K562 (cell line): ENCODE measurements around the gene CLCN2.

Experiments used
- CTCF ChIP-seq, 3 experiments: IDR thresholded peaks in 2 of 3; conservative IDR thresholded peaks in 1 of 3; 2 replicates each; pipeline ENCODE4 v1.5.1; 2011 to 2012; ENCODE audit warnings: low read length in 3 of 3, mild to moderate bottlenecking in 3 of 3, control low read depth in 2 of 3, improper control_type of control experiment in 1 of 3, inconsistent platforms in 1 of 3, low read depth in 1 of 3, mixed read lengths in 1 of 3, moderate library complexity in 1 of 3; ENCODE audit not compliant: insufficient read depth in 2 of 3
- ELK3 ChIP-seq: fragments of 450-650 bp; formaldehyde crosslinking; IDR thresholded peaks from 2 replicates; pipeline ENCODE4 v1.4.0; 2020; ENCODE audit warnings: mild to moderate bottlenecking
- ERF ChIP-seq: fragments of 450-650 bp; formaldehyde crosslinking; IDR thresholded peaks from 2 replicates; pipeline ENCODE4 v1.4.0; 2020; ENCODE audit warnings: mild to moderate bottlenecking, mixed read lengths
- ETV6 ChIP-seq, 3 experiments: fragments of 150-350 bp in 1 of 3; sonication (generic) in 1 of 3; formaldehyde crosslinking in 1 of 3; IDR thresholded peaks; 2 replicates each; pipeline versions ENCODE4 v1.6.1 to v1.8.0; 2014 to 2022; ENCODE audit warnings: borderline replicate concordance in 2 of 3, low read depth in 2 of 3, antibody characterized with exemption in 1 of 3, low read length in 1 of 3, mild to moderate bottlenecking in 1 of 3, missing genetic modification reagents in 1 of 3
- NR1H2 ChIP-seq: sonication (generic); formaldehyde crosslinking; IDR thresholded peaks from 2 replicates; pipeline ENCODE4 v1.4.0; 2020; ENCODE audit warnings: mild to moderate bottlenecking, missing genetic modification reagents
- POLR2AphosphoS5 ChIP-seq: IDR thresholded peaks from 2 replicates; pipeline ENCODE4 v1.6.1; 2011; ENCODE audit warnings: mild to moderate bottlenecking, low read depth, low read length, moderate library complexity; ENCODE audit not compliant: control insufficient read depth, insufficient read depth
- RNF2 ChIP-seq: sonication (generic); IDR thresholded peaks from 2 replicates; pipeline ENCODE4 v1.6.1; 2016
- TEAD4 ChIP-seq, 2 experiments: sonication (generic) in 1 of 2; formaldehyde crosslinking in 1 of 2; IDR thresholded peaks; 2 replicates each; pipeline versions ENCODE4 v1.6.1 to v1.8.0; 2012 to 2022; ENCODE audit warnings: borderline replicate concordance in 1 of 2, inconsistent platforms in 1 of 2, low read length in 1 of 2, mild to moderate bottlenecking in 1 of 2, missing genetic modification reagents in 1 of 2

- no peak for TF ChIP-seq TEAD4 (IDR thresholded peaks at IDR 0.05; ENCODE audit: low read length)
- no peak for TF ChIP-seq TEAD4 (CRISPR knock-in tag; IDR thresholded peaks at IDR 0.05; ENCODE audit: borderline replicate concordance)
- TF ChIP-seq CTCF (IDR thresholded peaks at IDR 0.05 in 2 of 3, conservative IDR thresholded peaks at IDR 0.05 in 1 of 3; ENCODE audit: insufficient read depth in 2 of 3, low read depth in 1 of 3, low read length in 3 of 3): no peak
- TF ChIP-seq POLR2AphosphoS5: no peak
- TF ChIP-seq RNF2: no peak
- TF ChIP-seq NR1H2: no peak
- TF ChIP-seq ELK3 (CRISPR knock-in tag): no peak
- TF ChIP-seq ERF: no peak
- no peak for TF ChIP-seq ETV6 (IDR thresholded peaks at IDR 0.05; ENCODE audit: borderline replicate concordance in 1 of 2, low read depth in 2 of 2, low read length in 1 of 2)
- TF ChIP-seq ETV6 (CRISPR knock-in tag; IDR thresholded peaks at IDR 0.05; ENCODE audit: borderline replicate concordance): no peak
Measured at GRCh38 chr3:184325715-184326369, 35.6 kb downstream of the CLCN2 start.
